OCI-LY3 (cell line): ENCODE results near the gene ADPGK.

Experiments
- CTCF ChIP-seq: fragments of 200-600, 300-600 bp; sonication (generic); IDR thresholded peaks from 2 replicates; pipeline ENCODE4 v1.5.1; 2014; ENCODE audit warnings: antibody characterized with exemption, low read length, low read depth
- EZH2phosphoT487 ChIP-seq: fragments of 200-600 bp; shearing (Covaris generic); IDR thresholded peaks from 2 replicates; pipeline ENCODE4 v1.6.1; 2018; ENCODE audit warnings: antibody characterized with exemption, mixed run types, low read depth

DNA sequence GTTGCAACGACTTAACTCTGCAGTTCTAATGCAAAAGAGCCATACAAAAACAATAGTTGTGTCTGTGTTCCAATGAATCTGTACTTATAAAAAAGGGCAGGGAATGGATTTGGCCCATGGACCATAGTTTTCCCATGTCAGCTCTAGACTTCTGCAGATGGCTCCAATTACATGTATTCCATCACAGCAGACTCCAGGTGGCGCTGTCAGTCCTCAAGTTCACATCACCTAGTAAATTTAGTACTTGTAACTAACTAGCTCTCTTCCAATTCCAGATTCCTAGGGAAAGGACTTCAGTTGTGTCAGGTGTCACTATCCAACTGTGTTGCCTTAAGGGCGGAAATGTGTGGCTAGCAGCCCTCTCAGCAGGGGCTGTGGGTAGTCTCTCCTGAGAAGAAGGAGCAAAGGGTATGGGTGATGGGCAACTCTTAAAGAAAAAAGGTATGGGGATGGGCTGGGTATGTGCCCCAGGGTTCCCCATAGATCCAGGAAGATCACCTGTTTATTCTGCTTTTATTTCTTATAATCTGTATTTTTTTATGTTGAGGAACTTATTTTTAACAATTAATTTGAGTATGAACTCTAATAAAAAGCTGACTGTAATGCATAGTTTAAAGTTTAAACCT, 61.4 kb downstream of the ADPGK start:
- TF ChIP-seq CTCF (peak; percentile 97), EZH2phosphoT487 (no peak)
